Fibroblast of lung (primary cell): Measurements from ENCODE around the gene FNDC3B. TPM values are rescaled to one million over a fixed set of nuclear protein-coding genes. Genes with fewer than 3 reads are reported as not detected.

Source experiments
- DNase-seq, 2 donors: peaks; one replicate each; pipeline versions ENCODE4 v3.0.0 to v3.0.0-alpha.2; 2010; ENCODE audit warnings: low read depth in 2 of 2
- H2AFZ ChIP-seq: 2 replicates; pipeline ENCODE4 v1.5.1; 2012; ENCODE audit warnings: low read length, control low read depth, inconsistent platforms
- H3K27ac ChIP-seq: 2 replicates; pipeline ENCODE4 v1.5.1; 2011; ENCODE audit warnings: low read length, control low read depth; ENCODE audit not compliant: insufficient read depth
- H3K27me3 ChIP-seq: 2 replicates; pipeline ENCODE4 v1.5.1; 2011; ENCODE audit warnings: mild to moderate bottlenecking, low read length; ENCODE audit not compliant: control insufficient read depth, insufficient read depth
- H3K36me3 ChIP-seq: 2 replicates; pipeline ENCODE4 v1.5.1; 2011; ENCODE audit warnings: low read length; ENCODE audit not compliant: control insufficient read depth, insufficient read depth
- H3K4me1 ChIP-seq: 2 replicates; pipeline ENCODE4 v1.5.1; 2011; ENCODE audit warnings: low read length; ENCODE audit not compliant: control insufficient read depth, insufficient read depth; ENCODE audit errors: extremely low read depth
- H3K4me2 ChIP-seq: 2 replicates; pipeline ENCODE4 v1.5.1; 2011; ENCODE audit warnings: low read length, control low read depth; ENCODE audit not compliant: insufficient read depth; ENCODE audit errors: extremely low read depth
- H3K4me3 ChIP-seq, 4 experiments: fragments of 200-600 bp in 1 of 4; sonication (generic) in 1 of 4; replicated peaks in 1 of 4; 2 replicates each; pipeline ENCODE4 v1.5.1; 2011 to 2016; ENCODE audit warnings: low read length in 4 of 4, low read depth in 3 of 4, mild to moderate bottlenecking in 3 of 4, control low read depth in 2 of 4, inconsistent platforms in 1 of 4, mixed read lengths in 1 of 4; ENCODE audit not compliant: insufficient read depth in 1 of 4; ENCODE audit errors: control extremely low read depth in 1 of 4
- H3K79me2 ChIP-seq: 2 replicates; pipeline ENCODE4 v1.5.1; 2012; ENCODE audit warnings: mild to moderate bottlenecking, low read length, inconsistent platforms; ENCODE audit not compliant: control insufficient read depth, insufficient read depth
- H3K9ac ChIP-seq: 2 replicates; pipeline ENCODE4 v1.5.1; 2011; ENCODE audit warnings: mild to moderate bottlenecking, low read length, control low read depth; ENCODE audit not compliant: insufficient read depth
- H3K9me3 ChIP-seq: 2 replicates; pipeline ENCODE4 v1.5.1; 2012; ENCODE audit warnings: low read depth, low read length; ENCODE audit not compliant: control insufficient read depth, insufficient read depth
- H4K20me1 ChIP-seq: 2 replicates; pipeline ENCODE4 v1.5.1; 2011; ENCODE audit warnings: low read length; ENCODE audit not compliant: control insufficient read depth, insufficient read depth; ENCODE audit errors: extremely low read depth
- CTCF ChIP-seq, 2 donors: IDR thresholded peaks in 1 of 2; conservative IDR thresholded peaks in 1 of 2; 1 replicate in 1 of 2; 2 replicates in 1 of 2; pipeline ENCODE4 v1.5.1; 2011 to 2012; ENCODE audit warnings: low read length in 2 of 2, control low read depth in 1 of 2, inconsistent platforms in 1 of 2, low read depth in 1 of 2, mild to moderate bottlenecking in 1 of 2
- EZH2 ChIP-seq: IDR thresholded peaks from 2 replicates; pipeline ENCODE4 v1.5.1; 2012; ENCODE audit warnings: low read length, control low read depth, mild to moderate bottlenecking; ENCODE audit errors: missing control alignments
- polyA plus RNA-seq, 2 donors: library from polyadenylated mRNA; depleted of rRNA in 1 of 2; stranded (reverse) in 1 of 2; unstranded in 1 of 2; fragments of >200 nt; gene quantifications; 2 replicates each; pipeline ENCODE4 v1.2.1, GENCODE V29; 2011 to 2012; ENCODE audit warnings: missing spikeins in 1 of 2
- total RNA-seq: library from RNA; depleted of rRNA; stranded (reverse); fragments of >200 nt; gene quantifications from 2 replicates; pipeline ENCODE4 v1.2.1, GENCODE V29; 2014

Gene FNDC3B
- total and polyA plus RNA-seq, 2 donors (not counting 1 experiment from before 2014, with no cell fraction given), result 26.1 to 76.8 TPM

GRCh38 chr3:172136330-172136729 lies 97.0 kb downstream of the FNDC3B start:
- Histone ChIP-seq H3K27ac (peak overlapping the region; percentile 58), H3K27me3 (no peaks in the 10 kb centered on the region), H2AFZ (no peak overlapping the region), H3K9me3 (no peaks in the 10 kb centered on the region), H3K9ac (peak overlapping the region; percentile 10), H3K4me1 (peaks cover 28% of the 10 kb centered on the region), H3K4me3 (no peak overlapping the region), H4K20me1 (no peaks in the 10 kb centered on the region), H3K79me2 (peaks cover 59% of the 10 kb centered on the region), H3K36me3 (no peaks in the 10 kb centered on the region), H3K4me2 (no peak overlapping the region)
- TF ChIP-seq EZH2, result no peak
- TF ChIP-seq CTCF (conservative IDR thresholded peaks at IDR 0.05 in 1 of 2, IDR thresholded peaks at IDR 0.05 in 1 of 2; ENCODE audit: low read depth in 1 of 2, low read length in 2 of 2), result no peak
- DNase-seq, result no peak

GRCh38 chr3:172137287-172138192 lies 98.2 kb downstream of the FNDC3B start:
- Histone ChIP-seq H3K4me1 (peaks cover 33% of the 10 kb centered on the region), H3K4me2 (no peak overlapping the region), H3K79me2 (peaks cover 53% of the 10 kb centered on the region), H3K9ac (no peak overlapping the region), H3K27ac (peak overlapping the region; percentile 40), H4K20me1 (no peaks in the 10 kb centered on the region), H3K4me3 (no peak overlapping the region), H3K36me3 (no peaks in the 10 kb centered on the region), H2AFZ (no peak overlapping the region), H3K27me3 (no peaks in the 10 kb centered on the region), H3K9me3 (no peaks in the 10 kb centered on the region)
- TF ChIP-seq EZH2, result no peak
- TF ChIP-seq CTCF (conservative IDR thresholded peaks at IDR 0.05 in 1 of 2, IDR thresholded peaks at IDR 0.05 in 1 of 2; ENCODE audit: low read depth in 1 of 2, low read length in 2 of 2), result no peak
- peak; percentile 50 to 72 for DNase-seq

- no peak for DNase-seq
- Histone ChIP-seq H3K36me3 (no peaks in the 10 kb centered on the region), H3K9ac (no peak overlapping the region), H3K4me2 (no peak overlapping the region), H2AFZ (no peak overlapping the region), H3K4me3 (no peak overlapping the region), H3K4me1 (peaks cover 33% of the 10 kb centered on the region), H3K79me2 (peaks cover 56% of the 10 kb centered on the region), H3K27me3 (no peaks in the 10 kb centered on the region), H3K27ac (peak overlapping the region; percentile 40), H3K9me3 (no peaks in the 10 kb centered on the region), H4K20me1 (no peaks in the 10 kb centered on the region)
- TF ChIP-seq CTCF (conservative IDR thresholded peaks at IDR 0.05 in 1 of 2, IDR thresholded peaks at IDR 0.05 in 1 of 2; ENCODE audit: low read depth in 1 of 2, low read length in 2 of 2), result no peak
- no peak for TF ChIP-seq EZH2
These were observed 98.8 kb downstream of the FNDC3B start for GRCh38 chr3:172138193-172138537.
